Liver (tissue), 9 donors: ENCODE measurements around the gene NFE2L2. TPM values are rescaled to one million over a fixed set of nuclear protein-coding genes. Genes with fewer than 3 reads are reported as not detected.

Experiments
- DNase-seq: peaks from one replicate; pipeline ENCODE4 v3.0.0-alpha.2; 2017; ENCODE audit warnings: low spot score
- H3K27ac ChIP-seq, 2 donors: one replicate each; pipeline ENCODE4 v1.7.0; 2013; ENCODE audit warnings: inconsistent platforms in 2 of 2, low read length in 2 of 2, control low read depth in 1 of 2, low read depth in 1 of 2, mild to moderate bottlenecking in 1 of 2
- H3K27me3 ChIP-seq, 4 donors: one replicate each; pipeline versions ENCODE4 v1.6.1 to v1.7.0; 2013; ENCODE audit warnings: low read length in 3 of 4, inconsistent platforms in 1 of 4, mild to moderate bottlenecking in 1 of 4, moderate library complexity in 1 of 4; ENCODE audit not compliant: control insufficient read depth in 4 of 4, insufficient read depth in 4 of 4
- H3K36me3 ChIP-seq, 4 donors: one replicate each; pipeline versions ENCODE4 v1.6.1 to v1.7.0; 2013; ENCODE audit warnings: low read length in 3 of 4, mild to moderate bottlenecking in 3 of 4, low read depth in 1 of 4, moderate library complexity in 1 of 4; ENCODE audit not compliant: control insufficient read depth in 4 of 4, insufficient read depth in 3 of 4
- H3K4me1 ChIP-seq, 4 donors: one replicate each; pipeline versions ENCODE4 v1.6.1 to v1.7.0; 2013; ENCODE audit warnings: low read length in 3 of 4, mild to moderate bottlenecking in 3 of 4, moderate library complexity in 1 of 4; ENCODE audit not compliant: control insufficient read depth in 4 of 4, insufficient read depth in 4 of 4
- H3K4me3 ChIP-seq, 3 donors: one replicate each; pipeline versions ENCODE4 v1.6.1 to v1.7.0; 2013; ENCODE audit warnings: low read length in 3 of 3, control low read depth in 1 of 3, low read depth in 1 of 3, mild to moderate bottlenecking in 1 of 3
- H3K9ac ChIP-seq, 2 donors: one replicate each; pipeline ENCODE4 v1.7.0; 2013; ENCODE audit warnings: low read length in 2 of 2, mild to moderate bottlenecking in 2 of 2, moderate library complexity in 2 of 2, control low read depth in 1 of 2, low read depth in 1 of 2
- H3K9me3 ChIP-seq, 4 donors: one replicate each; pipeline versions ENCODE4 v1.6.1 to v1.7.0; 2013; ENCODE audit warnings: low read length in 3 of 4; ENCODE audit not compliant: control insufficient read depth in 4 of 4
- ATF3 ChIP-seq: IDR thresholded peaks from 2 replicates; pipeline ENCODE4 v1.6.1; 2016; ENCODE audit warnings: antibody characterized with exemption
- CTCF ChIP-seq: fragments of 150-350 bp; IDR thresholded peaks from 2 replicates; pipeline ENCODE4 v1.5.1; 2017; ENCODE audit warnings: improper control_type of control experiment, low read depth, low read length; ENCODE audit not compliant: missing input control
- FOXA1 ChIP-seq: IDR thresholded peaks from 2 replicates; pipeline ENCODE4 v1.6.1; 2016; ENCODE audit warnings: antibody characterized with exemption
- FOXA2 ChIP-seq: IDR thresholded peaks from 2 replicates; pipeline ENCODE4 v1.6.1; 2016; ENCODE audit warnings: antibody characterized with exemption
- GABPA ChIP-seq, 2 donors: IDR thresholded peaks in 1 of 2; conservative IDR thresholded peaks in 1 of 2; 2 replicates each; pipeline ENCODE4 v1.6.1; 2016; ENCODE audit warnings: antibody characterized with exemption in 2 of 2, mild to moderate bottlenecking in 1 of 2, moderate library complexity in 1 of 2
- HNF4G ChIP-seq: IDR thresholded peaks from 2 replicates; pipeline ENCODE4 v1.6.1; 2016; ENCODE audit warnings: antibody characterized with exemption
- JUND ChIP-seq, 2 donors: IDR thresholded peaks; 2 replicates each; pipeline ENCODE4 v1.6.1; 2016; ENCODE audit warnings: antibody characterized with exemption in 2 of 2
- MAX ChIP-seq: IDR thresholded peaks from 2 replicates; pipeline ENCODE4 v1.6.1; 2016; ENCODE audit warnings: antibody characterized with exemption
- NR2F2 ChIP-seq: IDR thresholded peaks from 2 replicates; pipeline ENCODE4 v1.6.1; 2016; ENCODE audit warnings: antibody characterized with exemption
- RAD21 ChIP-seq, 2 donors: IDR thresholded peaks; 2 replicates each; pipeline ENCODE4 v1.6.1; 2016; ENCODE audit warnings: antibody characterized with exemption in 2 of 2, mild to moderate bottlenecking in 2 of 2
- REST ChIP-seq: IDR thresholded peaks from 2 replicates; pipeline ENCODE4 v1.6.1; 2016; ENCODE audit warnings: antibody characterized with exemption, mild to moderate bottlenecking
- RXRA ChIP-seq, 2 donors: IDR thresholded peaks; 2 replicates each; pipeline ENCODE4 v1.6.1; 2017 to 2018; ENCODE audit warnings: antibody characterized with exemption in 2 of 2, mild to moderate bottlenecking in 1 of 2
- SP1 ChIP-seq: IDR thresholded peaks from 2 replicates; pipeline ENCODE4 v1.6.1; 2018; ENCODE audit warnings: antibody characterized with exemption, mild to moderate bottlenecking
- TAF1 ChIP-seq: conservative IDR thresholded peaks from 2 replicates; pipeline ENCODE4 v1.6.1; 2016; ENCODE audit warnings: antibody characterized with exemption, mild to moderate bottlenecking
- YY1 ChIP-seq: IDR thresholded peaks from 2 replicates; pipeline ENCODE4 v1.6.1; 2016; ENCODE audit warnings: antibody characterized with exemption, mild to moderate bottlenecking
- ZBTB33 ChIP-seq: IDR thresholded peaks from 2 replicates; pipeline ENCODE4 v1.6.1; 2016; ENCODE audit warnings: antibody characterized with exemption
- WGBS: extraction: QIAGEN DNeasy Blood & Tissue Kit; methylation state at CpG from one replicate; pipeline ENCODE4 v1.1.7; 2013; 5-methylcytosine and 5-hydroxymethylcytosine counted together
- polyA plus RNA-seq, 2 donors: library from polyadenylated mRNA; stranded (reverse) in 1 of 2; unstranded in 1 of 2; fragments of 200-250 nt in 1 of 2; fragments of >200 nt in 1 of 2; fragmentation: Nextera tagmentation in 1 of 2; extraction: Ambion mirVana in 1 of 2; gene quantifications; one replicate each; pipeline versions ENCODE4 v1.2.1 to v1.2.3, GENCODE V29; 2013 to 2015
- total RNA-seq, 2 donors: library from RNA; depleted of rRNA; stranded (reverse); fragments of >200 nt; gene quantifications; one replicate each; pipeline ENCODE4 v1.2.3, GENCODE V29; 2014
- donor health status: healthy.
- donor health status: healthy.
- donor health status: healthy.
- donor health status: healthy.
- donor health status: healthy.

Gene NFE2L2
- total and polyA plus RNA-seq, 4 donors: 22.5 to 31.0 (median 27.1) TPM

GRCh38 chr2:177287814-177288213 is 23.3 kb upstream of the NFE2L2 start:
- 94% methylated on average over 1 of the region's 1 CpG for WGBS
- H3K27ac ChIP-seq: no peak overlapping the region
- TF ChIP-seq RAD21 (IDR thresholded peaks at IDR 0.05) (no peak), NR2F2 (no peak), CTCF (no peak), HNF4G (no peak), FOXA1 (no peak), FOXA2 (no peak), GABPA (IDR thresholded peaks at IDR 0.05 in 1 of 2, conservative IDR thresholded peaks at IDR 0.05 in 1 of 2) (no peak), SP1 (no peak), REST (no peak), YY1 (no peak), JUND (IDR thresholded peaks at IDR 0.05) (no peak), TAF1 (no peak), MAX (no peak), ATF3 (no peak), RXRA (IDR thresholded peaks at IDR 0.05) (no peak), ZBTB33 (no peak)
- H3K4me3 ChIP-seq: no peak overlapping the region
- no peaks in the 10 kb centered on the region for H3K27me3 ChIP-seq
- DNase-seq: no peak
- no peaks in the 10 kb centered on the region for H3K9me3 ChIP-seq
- H3K36me3 ChIP-seq: no peaks in the 10 kb centered on the region
- no peak overlapping the region for H3K9ac ChIP-seq
- peaks cover 0 to 5% (median 3%) of the 10 kb centered on the region in 4 donors for H3K4me1 ChIP-seq
